GM21786 (cell line): ENCODE results near the gene ITGA5.

Experiments used
- ATAC-seq: cut with Tn5 transposase; IDR thresholded peaks from one replicate; pipeline ENCODE4 v1.9.1; 2021; ENCODE audit not compliant: unreplicated experiment

The ITGA5 gene

GRCh38 chr12:54412786-54413185 lies 6.3 kb downstream of the ITGA5 start:
- ATAC-seq: no peak

DNA sequence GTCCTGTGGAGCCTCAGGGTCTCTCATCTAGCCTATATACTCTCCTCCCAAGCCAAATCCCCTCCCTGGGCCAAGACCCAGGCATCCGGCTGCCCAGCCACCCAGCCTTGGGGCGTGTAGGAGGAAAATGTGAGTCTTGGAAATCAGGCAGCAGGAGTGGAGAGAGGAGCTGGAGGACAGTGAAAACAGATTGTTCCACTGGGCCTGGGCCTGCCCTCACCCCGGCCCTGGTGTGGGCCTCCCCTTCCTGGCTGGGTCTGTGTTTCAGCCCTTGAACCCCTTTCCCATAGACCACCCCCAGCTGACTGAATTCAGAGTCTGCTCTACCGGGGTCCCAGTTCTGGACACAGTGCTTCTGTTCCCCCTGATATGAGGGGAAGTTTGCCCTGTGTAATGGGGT lies 6.7 kb downstream of the ITGA5 start:
- no peak for ATAC-seq

- ATAC-seq: no peak
Measured at GRCh38 chr12:54411391-54412241, 7.5 kb downstream of the ITGA5 start.

DNA sequence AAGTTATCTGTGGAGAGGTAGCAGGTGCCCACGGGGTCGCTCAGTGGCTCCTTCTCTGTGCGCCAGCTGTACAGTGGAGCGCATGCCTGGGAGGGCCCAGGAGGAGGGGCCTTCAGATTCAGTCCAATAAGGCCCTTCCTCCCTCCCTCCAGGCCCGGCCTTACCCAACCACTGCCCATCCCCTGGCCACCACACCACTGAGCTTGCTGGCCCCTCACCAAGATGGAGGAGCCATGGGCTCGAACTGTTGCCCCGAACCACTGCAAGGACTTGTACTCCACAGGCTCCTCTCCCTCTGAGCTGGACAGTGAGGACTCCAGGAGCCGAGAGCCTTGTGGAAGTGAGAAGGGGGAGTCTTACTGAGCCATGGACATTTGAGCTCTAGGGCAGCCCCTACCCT lies 9.8 kb downstream of the ITGA5 start:
- ATAC-seq: no peak

- ATAC-seq: no peak
Measured at GRCh38 chr12:54407183-54407905, 11.7 kb downstream of the ITGA5 start.

DNA sequence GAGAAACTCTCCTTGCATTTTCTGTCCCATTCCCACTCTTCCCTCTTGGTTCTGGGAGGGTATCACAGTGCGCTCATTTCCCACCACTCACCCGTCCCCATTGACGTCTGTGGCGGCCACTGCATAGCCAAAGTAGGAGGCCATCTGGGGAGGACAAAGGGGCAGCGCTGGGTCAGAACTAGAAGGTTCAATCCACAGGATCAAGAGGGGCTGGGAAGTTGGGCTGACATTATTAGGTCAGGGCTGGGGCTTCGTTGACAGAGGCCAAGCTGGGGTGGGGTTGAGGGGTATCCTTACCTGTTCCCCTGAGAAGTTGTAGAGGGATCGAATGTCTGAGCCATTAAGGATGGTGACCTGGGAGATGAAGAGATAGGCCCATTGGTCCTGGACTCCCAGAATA lies 13.5 kb downstream of the ITGA5 start:
- ATAC-seq: no peak

DNA sequence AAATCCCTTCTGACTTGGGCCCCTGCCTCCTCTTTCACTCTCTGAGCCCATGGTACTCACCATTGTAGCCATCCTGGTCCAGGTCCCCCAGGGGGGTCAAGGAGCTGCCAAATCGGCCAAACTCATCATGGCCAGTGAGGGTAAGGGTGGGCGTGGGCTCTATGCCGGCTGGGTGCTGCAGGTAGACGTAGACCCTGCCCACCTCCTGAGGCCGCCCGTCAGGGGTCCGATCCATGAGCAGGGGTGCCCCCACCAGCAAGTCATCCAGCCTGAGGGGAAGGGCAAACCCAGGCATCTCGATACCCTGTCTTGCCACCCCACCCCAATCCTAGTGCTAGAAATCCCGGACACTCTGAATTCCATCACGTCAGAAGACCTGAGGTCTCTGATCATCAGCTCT lies 14.0 kb downstream of the ITGA5 start:
- no peak for ATAC-seq

GRCh38 chr12:54404061-54405004 lies 14.7 kb downstream of the ITGA5 start:
- no peak for ATAC-seq

- ATAC-seq: no peak
Measured at GRCh38 chr12:54401119-54401518, 17.9 kb downstream of the ITGA5 start.

DNA sequence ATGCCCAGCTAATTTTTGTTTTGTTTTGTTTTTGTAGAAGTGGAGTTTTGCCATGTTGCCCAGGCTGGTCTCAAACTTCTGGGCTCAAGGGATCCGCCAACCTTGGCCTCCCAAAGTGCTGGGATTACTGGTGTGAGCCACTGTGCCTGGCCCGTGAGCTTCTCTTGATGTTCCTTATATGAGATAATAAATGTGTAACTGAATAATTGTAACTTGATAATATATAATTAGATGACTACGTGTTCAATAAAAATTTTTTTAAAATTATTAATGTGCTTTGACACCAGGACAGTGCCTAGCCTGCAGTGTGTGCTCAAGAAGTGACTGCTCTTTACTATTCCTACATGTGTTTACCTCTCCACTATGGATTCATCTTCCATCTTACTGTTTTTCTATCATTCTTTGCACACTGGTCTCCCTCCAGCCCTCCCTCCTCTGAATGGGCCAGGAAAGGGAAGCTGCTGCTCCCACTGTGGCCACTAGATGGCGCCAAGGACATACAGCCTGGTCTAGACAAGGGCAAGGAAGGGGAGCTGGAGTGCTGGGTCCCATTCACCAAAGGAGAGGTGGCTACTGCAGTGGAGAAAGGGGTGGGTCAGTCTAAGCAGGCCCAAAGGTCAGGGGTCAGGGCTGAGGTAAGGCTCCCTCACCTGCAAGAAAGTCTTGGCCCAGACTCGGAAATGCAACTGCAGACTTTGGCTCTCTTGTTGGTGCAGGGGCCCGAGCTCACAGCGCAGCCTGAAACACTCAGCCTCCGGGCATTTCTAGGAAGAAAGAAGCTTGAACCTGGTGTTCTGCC lies 19.9 kb downstream of the ITGA5 start:
- ATAC-seq: peak; percentile 77

GRCh38 chr12:54398218-54398617 lies 20.8 kb downstream of the ITGA5 start:
- no peak for ATAC-seq

DNA sequence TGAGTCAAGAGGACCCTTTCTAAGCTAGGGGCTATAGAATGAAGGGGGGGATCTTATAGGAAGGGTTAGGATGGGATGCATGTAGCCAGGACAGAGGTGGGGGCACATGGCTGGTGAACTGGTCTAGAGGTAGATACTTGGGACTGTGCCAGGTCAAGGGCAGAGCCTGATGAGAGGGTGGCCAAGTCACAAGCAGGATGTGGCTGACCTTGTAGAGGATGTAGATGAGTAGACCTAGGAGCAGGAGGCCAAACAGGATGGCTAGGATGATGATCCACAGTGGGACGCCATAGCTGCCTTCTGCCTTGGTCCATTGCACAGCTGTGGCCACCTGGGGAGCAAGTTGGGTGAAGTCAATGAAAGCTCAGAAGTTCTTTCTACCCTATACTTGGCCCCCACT lies 21.9 kb downstream of the ITGA5 start:
- ATAC-seq: no peak

- no peak for ATAC-seq
Measured at GRCh38 chr12:54395545-54395944, 23.5 kb downstream of the ITGA5 start.

DNA sequence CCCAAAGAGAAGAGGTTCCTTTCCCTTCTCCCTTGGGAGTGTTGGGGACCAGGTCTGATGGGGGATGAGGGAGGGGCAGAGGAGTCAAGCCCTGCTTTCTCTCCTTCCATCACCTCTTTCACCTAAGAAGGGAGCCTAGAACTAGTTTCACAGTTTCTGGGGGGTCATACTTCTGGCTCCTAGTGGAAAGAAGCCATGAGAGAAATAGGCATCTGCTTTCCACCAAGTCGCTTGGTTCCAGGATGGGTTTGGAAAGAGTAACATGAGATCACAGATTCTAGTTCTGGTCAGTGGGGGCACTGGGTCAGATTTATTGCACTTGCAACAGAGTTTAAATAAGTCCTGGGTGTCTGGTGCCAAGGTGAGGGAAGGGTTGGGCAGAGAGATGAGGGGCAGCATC lies 24.1 kb downstream of the ITGA5 start:
- no peak for ATAC-seq

GRCh38 chr12:54394281-54394719 lies 24.8 kb downstream of the ITGA5 start:
- ATAC-seq: no peak

- ATAC-seq: no peak
Measured at GRCh38 chr12:54393743-54394142, 25.3 kb downstream of the ITGA5 start.

DNA sequence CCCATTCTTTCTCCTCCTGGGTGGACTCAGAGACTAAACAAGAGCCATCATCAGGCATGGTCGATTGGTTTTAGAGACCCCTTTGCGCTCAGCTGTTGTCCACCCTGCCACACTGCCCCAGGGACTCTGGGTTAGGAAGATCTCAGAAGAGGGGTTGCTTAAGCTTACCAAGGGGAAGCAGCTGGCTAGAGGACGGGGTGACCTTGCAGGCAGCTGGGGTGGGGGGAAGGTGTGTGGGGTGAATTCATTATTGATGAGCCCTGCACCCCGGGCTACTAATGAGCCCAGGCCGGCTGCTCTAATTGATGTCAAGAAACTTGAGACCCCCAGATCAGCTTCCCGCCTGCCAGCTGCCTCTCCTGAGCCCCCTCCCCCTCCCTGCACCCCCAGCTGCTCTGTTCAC lies 25.9 kb downstream of the ITGA5 start:
- no peak for ATAC-seq

DNA sequence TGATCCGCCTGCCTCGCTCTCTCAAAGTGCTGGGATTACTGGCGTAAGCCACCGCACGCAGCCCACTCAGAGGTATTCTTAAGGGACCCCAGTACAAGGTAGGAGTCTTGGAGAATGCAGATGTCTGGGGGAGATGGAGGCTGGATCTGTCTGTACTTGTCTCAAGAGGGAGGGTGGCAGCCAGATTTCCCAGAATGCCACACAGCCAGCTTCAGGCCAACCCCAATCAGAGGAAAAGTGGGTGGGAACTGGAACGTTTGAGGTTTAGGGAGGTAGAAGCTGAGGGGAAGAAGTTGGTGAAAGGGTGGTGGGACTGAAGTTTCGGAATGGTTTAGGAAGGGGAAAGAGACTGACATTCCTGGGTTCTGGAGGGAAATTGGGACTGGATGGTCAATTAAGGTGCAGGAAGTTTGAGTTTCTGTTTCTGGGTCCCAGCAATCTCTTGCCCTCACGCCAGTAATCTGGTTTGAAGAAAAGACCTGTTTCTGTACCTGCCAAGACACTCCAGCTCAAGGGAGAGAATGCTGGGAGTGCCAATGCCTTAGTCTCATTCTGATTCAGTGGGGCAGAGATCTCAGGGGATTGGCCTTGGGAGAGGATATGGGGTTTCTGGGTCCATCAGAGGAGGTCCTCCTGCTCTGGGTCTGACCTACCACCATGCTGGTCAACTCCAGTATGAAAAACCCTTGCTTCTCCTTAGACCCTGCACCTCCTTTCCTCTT lies 26.4 kb downstream of the ITGA5 start:
- no peak for ATAC-seq

- ATAC-seq: peak; percentile 70
Measured at GRCh38 chr12:54390668-54391551, 28.2 kb downstream of the ITGA5 start.
